Posterior vena cava (tissue), 2 donors: ENCODE data around the gene CRTAP. TPM values are rescaled to one million over a fixed set of nuclear protein-coding genes. Genes with fewer than 3 reads are reported as not detected.

Source experiments
- total RNA-seq, 2 donors: library from RNA; stranded (reverse); fragmentation: NEBNext Ultra II Directional; extraction: Animal tissue kit (Norgen Biotek cat#: 25700); gene quantifications; one replicate each; pipeline ENCODE4 v1.2.1, GENCODE V29; 2021
- donor health status: DM: yes; HTN: yes; CAD: no.
- donor health status: DM: yes; HTN: yes; CAD: no.

CRTAP gene
- total RNA-seq, 2 donors from 2014 or later = 250 to 323 TPM

Other genes with a start within 250 kb of the CRTAP start
- under 1 TPM; 0.23 to 0.33 TPM for gene CCR4, start 162.4 kb upstream of the CRTAP start, total RNA-seq
- gene GLB1, start 16.9 kb upstream of the CRTAP start, total RNA-seq = 10 to 100 TPM; 37.5 to 50.3 TPM
- gene TMPPE, start 16.9 kb upstream of the CRTAP start, total RNA-seq = 1 to 10 TPM; 8.8 to 8.9 TPM
- 1 to 10 TPM; 3.7 to 4.0 TPM for gene SUSD5, start 104.8 kb downstream of the CRTAP start, total RNA-seq
- gene FBXL2, start 163.4 kb downstream of the CRTAP start, total RNA-seq = 10 to 100 TPM in 1 of 2 donors, 1 to 10 TPM in 1; 9.8 to 10.1 TPM